Activated naive CD4-positive, alpha-beta T cell treated with anti-CD3 and anti-CD28 coated beads, Interleukin-2, amount 10 ng/mL, durations not matched to agents 7 days and 5 days (primary cell): Measurements from ENCODE around the gene PTPRZ1.

ENCODE experiments used
- CTCF ChIA-PET: fragments of 350-600 bp; sonication (Branson Sonifier 250); formaldehyde crosslinking; loops from one replicate; lab custom pipeline; 2021; ENCODE audit warnings: antibody characterized with exemption; lab: Charles Lee
- DNase-seq: peaks from one replicate; pipeline ENCODE4 v3.0.0-alpha.2; 2020
- H3K27ac Mint-ChIP-seq: one replicate; pipeline ENCODE4 v1.8.0; 2021; ENCODE audit warnings: mild to moderate bottlenecking, moderate library complexity, mixed read lengths
- H3K27me3 Mint-ChIP-seq: one replicate; pipeline ENCODE4 v1.8.0; 2021; ENCODE audit warnings: mild to moderate bottlenecking, mixed read lengths
- H3K36me3 Mint-ChIP-seq: one replicate; pipeline ENCODE4 v1.8.0; 2021; ENCODE audit warnings: mixed read lengths
- H3K4me1 Mint-ChIP-seq: one replicate; pipeline ENCODE4 v1.8.0; 2021; ENCODE audit warnings: mixed read lengths
- H3K4me3 Mint-ChIP-seq: one replicate; pipeline ENCODE4 v1.8.0; 2021; ENCODE audit warnings: mild to moderate bottlenecking, moderate library complexity, mixed read lengths
- H3K9me3 Mint-ChIP-seq: one replicate; pipeline ENCODE4 v1.8.0; 2021; ENCODE audit warnings: mixed read lengths

PTPRZ1 gene

DNA sequence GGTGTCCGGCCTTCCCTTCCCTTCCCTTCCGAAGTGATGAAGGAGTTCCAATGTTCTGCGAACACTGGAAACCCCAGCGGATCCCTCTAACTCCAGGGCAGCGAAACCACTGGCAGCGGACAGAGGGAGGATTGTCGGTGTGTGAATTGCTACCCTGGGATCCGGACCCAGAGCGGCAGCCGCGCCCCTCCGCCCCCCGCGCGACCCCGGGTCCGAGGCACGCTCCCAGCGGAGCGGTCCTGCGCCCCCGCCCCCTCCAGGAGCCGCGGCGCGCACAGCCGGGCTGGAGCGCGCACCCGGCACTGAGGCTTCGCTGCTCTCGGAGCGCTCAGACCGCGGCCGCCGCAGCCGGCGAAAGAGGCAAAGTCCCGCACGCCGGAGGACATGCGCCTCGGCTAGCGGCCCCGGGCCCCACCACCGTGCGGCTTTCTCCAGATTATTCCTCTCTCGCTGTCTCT, at the start of gene PTPRZ1:
TSS of gene PTPRZ1 (plus strand) at position 331 of the 458 bp plus-strand sequence. CDS start 339 bp downstream, outside the sequence.
- Mint-ChIP-seq H3K27ac (no peak within 1 kb of the TSS), H3K27me3 (peaks cover 24% of the 10 kb centered on the region), H3K36me3 (no peaks in the 10 kb centered on the region), H3K4me1 (peaks cover 3% of the 10 kb centered on the region), H3K4me3 (peak within 1 kb of the TSS; percentile 5), H3K9me3 (no peaks in the 10 kb centered on the region)
- no peak for DNase-seq
- CTCF ChIA-PET: no interaction called here

GRCh38 chr7:121824276-121824675, 48.7 kb upstream of the PTPRZ1 start:
- no peak for DNase-seq
- Mint-ChIP-seq H3K36me3 (no peaks in the 10 kb centered on the region), H3K4me3 (no peak overlapping the region), H3K9me3 (no peaks in the 10 kb centered on the region), H3K27ac (no peak overlapping the region), H3K4me1 (no peaks in the 10 kb centered on the region), H3K27me3 (no peaks in the 10 kb centered on the region)
- CTCF ChIA-PET: no interaction called here

- Mint-ChIP-seq H3K27me3 (no peaks in the 10 kb centered on the region), H3K4me1 (no peaks in the 10 kb centered on the region), H3K4me3 (no peak overlapping the region), H3K36me3 (no peaks in the 10 kb centered on the region), H3K27ac (no peak overlapping the region), H3K9me3 (peaks cover 6% of the 10 kb centered on the region)
- CTCF ChIA-PET: no interaction called here
- DNase-seq: no peak
Measured at GRCh38 chr7:121831351-121831750, 41.6 kb upstream of the PTPRZ1 start.

- Mint-ChIP-seq H3K27ac (no peak overlapping the region), H3K36me3 (no peaks in the 10 kb centered on the region), H3K27me3 (no peaks in the 10 kb centered on the region), H3K9me3 (peaks cover 6% of the 10 kb centered on the region), H3K4me3 (no peak overlapping the region), H3K4me1 (no peaks in the 10 kb centered on the region)
- CTCF ChIA-PET: no interaction called here
- no peak for DNase-seq
Measured at GRCh38 chr7:121831801-121832200, 41.2 kb upstream of the PTPRZ1 start.

GRCh38 chr7:121832347-121832746, 40.6 kb upstream of the PTPRZ1 start:
- Mint-ChIP-seq H3K9me3 (peaks cover 6% of the 10 kb centered on the region), H3K36me3 (no peaks in the 10 kb centered on the region), H3K27me3 (no peaks in the 10 kb centered on the region), H3K4me1 (no peaks in the 10 kb centered on the region), H3K27ac (no peak overlapping the region), H3K4me3 (no peak overlapping the region)
- CTCF ChIA-PET: no interaction called here
- no peak for DNase-seq

DNA sequence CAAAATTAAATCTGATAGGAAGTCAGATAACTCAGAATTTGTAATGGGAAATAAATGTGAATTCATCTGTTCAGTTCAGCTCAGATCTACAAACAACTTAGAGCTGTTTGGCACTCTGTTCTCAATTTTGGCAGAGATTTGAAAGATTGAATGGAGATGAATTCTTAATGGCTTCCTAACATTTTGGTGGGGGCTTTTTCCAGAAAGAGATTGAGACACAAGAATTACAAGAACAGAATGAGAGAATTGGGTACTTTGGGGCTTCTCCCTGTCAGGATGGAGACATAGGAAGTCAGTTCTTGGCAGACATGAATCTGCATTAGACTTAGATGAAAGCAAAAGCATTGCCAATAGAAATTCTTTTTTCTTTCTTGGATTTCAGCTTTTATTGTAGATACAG, 39.0 kb upstream of the PTPRZ1 start:
- no peak overlapping the region for H3K4me3 Mint-ChIP-seq
- H3K27me3 Mint-ChIP-seq: no peaks in the 10 kb centered on the region
- no peaks in the 10 kb centered on the region for H3K4me1 Mint-ChIP-seq
- peaks cover 6% of the 10 kb centered on the region for H3K9me3 Mint-ChIP-seq
- no peak for DNase-seq
- CTCF ChIA-PET: no interaction called here
- no peaks in the 10 kb centered on the region for H3K36me3 Mint-ChIP-seq
- H3K27ac Mint-ChIP-seq: no peak overlapping the region

GRCh38 chr7:121837462-121837861, 35.5 kb upstream of the PTPRZ1 start:
- DNase-seq: no peak
- peaks cover 4% of the 10 kb centered on the region for H3K9me3 Mint-ChIP-seq
- no peak overlapping the region for H3K27ac Mint-ChIP-seq
- H3K27me3 Mint-ChIP-seq: no peaks in the 10 kb centered on the region
- no peak overlapping the region for H3K4me3 Mint-ChIP-seq
- CTCF ChIA-PET: no interaction called here
- H3K36me3 Mint-ChIP-seq: no peaks in the 10 kb centered on the region
- no peaks in the 10 kb centered on the region for H3K4me1 Mint-ChIP-seq

- Mint-ChIP-seq H3K27me3 (no peaks in the 10 kb centered on the region), H3K9me3 (peaks cover 4% of the 10 kb centered on the region), H3K4me1 (no peaks in the 10 kb centered on the region), H3K27ac (no peak overlapping the region), H3K36me3 (no peaks in the 10 kb centered on the region), H3K4me3 (no peak overlapping the region)
- DNase-seq: no peak
- CTCF ChIA-PET: no interaction called here
Measured at GRCh38 chr7:121847041-121847440, 25.9 kb upstream of the PTPRZ1 start.

GRCh38 chr7:121853307-121853706, 19.7 kb upstream of the PTPRZ1 start:
- Mint-ChIP-seq H3K4me1 (no peaks in the 10 kb centered on the region), H3K36me3 (no peaks in the 10 kb centered on the region), H3K27me3 (no peaks in the 10 kb centered on the region), H3K9me3 (peaks cover 1% of the 10 kb centered on the region), H3K4me3 (no peak overlapping the region), H3K27ac (no peak overlapping the region)
- DNase-seq: no peak
- CTCF ChIA-PET: no interaction called here

DNA sequence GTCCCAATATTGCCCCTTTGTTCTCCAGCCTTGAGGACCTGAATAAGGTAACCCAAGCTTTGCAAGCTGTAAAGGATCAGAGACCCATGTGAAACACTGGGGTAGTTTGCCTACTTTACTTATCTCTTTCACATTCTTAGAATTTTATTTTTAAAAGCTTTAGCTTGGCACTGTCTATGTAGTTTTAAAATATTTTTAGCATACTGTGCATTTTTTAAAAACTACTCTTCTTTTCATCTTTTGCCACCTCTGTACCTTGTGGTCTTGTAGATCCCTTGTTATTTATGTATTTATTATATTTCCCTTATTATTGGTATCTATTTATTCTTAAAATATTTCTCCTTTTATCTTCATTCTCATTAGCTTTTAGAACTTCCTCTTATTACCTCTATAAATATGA, 12.0 kb upstream of the PTPRZ1 start:
- Mint-ChIP-seq H3K4me1 (no peaks in the 10 kb centered on the region), H3K27ac (no peak overlapping the region), H3K36me3 (no peaks in the 10 kb centered on the region), H3K4me3 (no peak overlapping the region), H3K27me3 (no peaks in the 10 kb centered on the region), H3K9me3 (no peaks in the 10 kb centered on the region)
- DNase-seq: no peak
- CTCF ChIA-PET: no interaction called here

DNA sequence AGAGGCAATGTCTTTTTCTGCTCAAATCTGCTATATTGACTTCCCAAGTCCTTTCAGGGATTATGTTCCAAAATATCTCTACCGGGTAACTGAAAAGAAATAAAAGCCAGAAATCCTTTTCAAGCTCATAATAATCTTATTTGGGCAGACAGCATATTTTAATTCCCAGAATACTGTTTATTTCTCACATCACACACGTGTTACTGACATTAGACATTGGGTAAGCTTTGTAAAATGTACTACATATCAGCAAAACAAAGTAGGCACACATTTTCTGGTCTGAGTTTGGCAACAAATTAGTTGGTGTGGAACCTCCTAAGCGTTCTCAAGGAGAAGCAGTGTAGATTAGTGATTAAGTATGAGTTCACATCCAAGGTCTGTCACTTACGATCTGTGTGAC, 10.4 kb upstream of the PTPRZ1 start:
- Mint-ChIP-seq H3K27ac (no peak overlapping the region), H3K36me3 (no peaks in the 10 kb centered on the region), H3K27me3 (no peaks in the 10 kb centered on the region), H3K9me3 (no peaks in the 10 kb centered on the region), H3K4me1 (no peaks in the 10 kb centered on the region), H3K4me3 (no peak overlapping the region)
- CTCF ChIA-PET: no interaction called here
- DNase-seq: no peak

GRCh38 chr7:121871188-121871587, 1.8 kb upstream of the PTPRZ1 start:
- peaks cover 24% of the 10 kb centered on the region for H3K27me3 Mint-ChIP-seq
- CTCF ChIA-PET: interaction anchor here (1.1 kb wide), 1 partner anchor 123 kb away, joined by 3 read pairs; no protein-coding TSS in a partner anchor
- no peaks in the 10 kb centered on the region for H3K9me3 Mint-ChIP-seq
- no peak overlapping the region for H3K4me3 Mint-ChIP-seq
- H3K36me3 Mint-ChIP-seq: no peaks in the 10 kb centered on the region
- H3K4me1 Mint-ChIP-seq: peaks cover 3% of the 10 kb centered on the region
- no peak for DNase-seq
- H3K27ac Mint-ChIP-seq: no peak overlapping the region

DNA sequence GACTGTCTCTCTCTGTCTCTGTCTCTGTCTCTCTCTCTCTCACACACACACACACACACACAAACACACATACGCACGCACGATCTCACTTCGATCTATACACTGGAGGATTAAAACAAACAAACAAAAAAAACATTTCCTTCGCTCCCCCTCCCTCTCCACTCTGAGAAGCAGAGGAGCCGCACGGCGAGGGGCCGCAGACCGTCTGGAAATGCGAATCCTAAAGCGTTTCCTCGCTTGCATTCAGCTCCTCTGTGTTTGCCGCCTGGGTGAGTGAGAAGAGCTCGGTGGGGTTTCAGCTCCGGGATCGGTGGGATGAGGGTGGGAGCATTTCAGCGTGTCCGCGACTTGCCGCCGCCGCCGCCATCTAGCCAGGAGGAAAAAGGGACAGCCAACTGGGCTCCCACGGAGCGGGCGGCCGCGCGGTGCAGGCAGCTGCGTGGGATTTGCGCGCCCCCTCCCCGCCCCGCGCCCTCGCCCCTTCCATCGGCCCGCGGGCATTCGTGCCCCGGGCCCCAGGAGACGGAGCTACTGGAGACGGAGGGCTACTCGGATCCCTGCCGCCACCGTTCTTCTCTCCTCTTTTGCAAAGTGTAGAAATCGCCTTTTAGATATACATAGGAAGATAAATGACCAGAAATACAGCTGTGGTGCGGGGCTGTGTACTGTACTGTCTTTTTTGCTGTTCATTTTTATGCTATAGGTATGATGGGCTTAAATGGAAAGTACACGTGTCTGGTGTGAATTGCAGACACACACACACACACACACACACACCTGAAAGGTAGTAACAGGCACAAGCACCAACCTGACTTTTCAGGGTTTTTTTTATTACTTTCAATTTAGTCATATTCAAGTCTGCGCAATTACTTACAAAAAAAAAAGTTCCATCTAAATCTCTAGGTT, 581 bp downstream of the PTPRZ1 start:
- peaks cover 24% of the 10 kb centered on the region for H3K27me3 Mint-ChIP-seq
- DNase-seq: no peak
- peak overlapping the region; percentile 5 for H3K4me3 Mint-ChIP-seq
- no peaks in the 10 kb centered on the region for H3K9me3 Mint-ChIP-seq
- CTCF ChIA-PET: interaction anchor here (1.0 kb wide), 1 partner anchor 121 kb away, joined by 4 read pairs; no protein-coding TSS in a partner anchor
- peaks cover 3% of the 10 kb centered on the region for H3K4me1 Mint-ChIP-seq
- H3K36me3 Mint-ChIP-seq: no peaks in the 10 kb centered on the region
- H3K27ac Mint-ChIP-seq: no peak overlapping the region

DNA sequence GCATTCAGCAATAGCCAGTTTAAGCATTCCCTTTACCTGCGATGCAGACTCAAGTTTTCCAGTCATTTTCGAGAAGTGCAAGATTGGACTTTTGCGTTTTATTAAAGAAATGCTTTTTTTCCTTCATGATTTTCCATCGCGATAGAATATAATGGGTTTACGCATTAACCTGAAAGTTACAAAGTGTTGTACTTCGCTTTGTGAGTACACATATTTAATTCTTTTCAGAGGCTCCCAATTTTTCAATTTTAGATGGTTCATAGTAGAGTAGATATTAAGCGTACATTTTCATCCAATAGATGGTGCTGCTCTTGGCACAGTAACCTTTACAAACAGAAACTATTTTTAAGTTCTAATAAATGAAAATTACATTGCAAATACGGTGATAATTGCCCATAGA, 1.3 kb downstream of the PTPRZ1 start:
- Mint-ChIP-seq H3K4me1 (peaks cover 3% of the 10 kb centered on the region), H3K4me3 (no peak overlapping the region), H3K27me3 (peaks cover 24% of the 10 kb centered on the region), H3K27ac (no peak overlapping the region), H3K36me3 (no peaks in the 10 kb centered on the region), H3K9me3 (no peaks in the 10 kb centered on the region)
- CTCF ChIA-PET: interaction anchor here (1.0 kb wide), 1 partner anchor 120 kb away, joined by 4 read pairs; no protein-coding TSS in a partner anchor
- DNase-seq: no peak

- no peak overlapping the region for H3K4me3 Mint-ChIP-seq
Measured at GRCh38 chr7:121875203-121875602, 2.2 kb downstream of the PTPRZ1 start.

More at GRCh38 chr7:121875203-121875602, 2.2 kb downstream of the PTPRZ1 start:
- CTCF ChIA-PET: no interaction called here
- Mint-ChIP-seq H3K36me3 (no peaks in the 10 kb centered on the region), H3K27ac (no peak overlapping the region), H3K9me3 (no peaks in the 10 kb centered on the region), H3K4me1 (peaks cover 3% of the 10 kb centered on the region), H3K27me3 (peaks cover 24% of the 10 kb centered on the region)
- DNase-seq: no peak
